Left kidney (tissue), 2 donors: ENCODE measurements around the gene SLC7A7. TPM values are rescaled to one million over a fixed set of nuclear protein-coding genes. Genes with fewer than 3 reads are reported as not detected.
"Not testable (repeated sequence)": the region's sequence is repeated elsewhere in the genome, so short reads cannot be mapped to it uniquely, and the experiment has no call there.

Experiments
- DNase-seq: peaks from one replicate; pipeline ENCODE4 v3.0.0-alpha.2; 2013
- polyA plus RNA-seq: library from polyadenylated mRNA; unstranded; fragments of 120-200 nt; gene quantifications from one replicate; pipeline ENCODE4 v1.2.1, GENCODE V29; 2013; ENCODE audit not compliant: insufficient read length

SLC7A7 gene
- polyA plus RNA-seq, 1 donor, result 112 TPM

- DNase-seq, result not testable (repeated sequence)
Observed at GRCh38 chr14:22757972-22758650, 57.1 kb downstream of the SLC7A7 start.

- no peak for DNase-seq
Observed at GRCh38 chr14:22753586-22753985, 61.6 kb downstream of the SLC7A7 start.

- DNase-seq, result no peak
Observed at GRCh38 chr14:22752422-22752821, 62.8 kb downstream of the SLC7A7 start.

- DNase-seq, result no peak
Observed at GRCh38 chr14:22748631-22749068, 66.6 kb downstream of the SLC7A7 start.

- no peak for DNase-seq
Observed at GRCh38 chr14:22748206-22748605, 67.0 kb downstream of the SLC7A7 start.

GRCh38 chr14:22747769-22748168 is 67.5 kb downstream of the SLC7A7 start:
- DNase-seq, result no peak

- DNase-seq, result no peak
Observed at GRCh38 chr14:22740020-22740419, 75.2 kb downstream of the SLC7A7 start.

GRCh38 chr14:22739423-22739822 is 75.8 kb downstream of the SLC7A7 start:
- DNase-seq, result no peak

GRCh38 chr14:22737052-22737451 is 78.2 kb downstream of the SLC7A7 start:
- DNase-seq, result no peak

- DNase-seq, result not testable (repeated sequence)
Observed at GRCh38 chr14:22736384-22736783, 78.9 kb downstream of the SLC7A7 start.

- DNase-seq, result no peak
Observed at GRCh38 chr14:22735096-22735495, 80.1 kb downstream of the SLC7A7 start.

- no peak for DNase-seq
Observed at GRCh38 chr14:22733829-22734228, 81.4 kb downstream of the SLC7A7 start.

- DNase-seq, result not testable (repeated sequence)
Observed at GRCh38 chr14:22732062-22732461, 83.2 kb downstream of the SLC7A7 start.

- no peak for DNase-seq
Observed at GRCh38 chr14:22726012-22726411, 89.2 kb downstream of the SLC7A7 start.

GRCh38 chr14:22725374-22725773 is 89.9 kb downstream of the SLC7A7 start:
- DNase-seq, result not testable (repeated sequence)

GRCh38 chr14:22724847-22725246 is 90.4 kb downstream of the SLC7A7 start:
- DNase-seq, result not testable (repeated sequence)

- no peak for DNase-seq
Observed at GRCh38 chr14:22723815-22724214, 91.4 kb downstream of the SLC7A7 start.

Other genes with a start within 250 kb of the SLC7A7 start
- gene DAD1, start 226.2 kb downstream of the SLC7A7 start, polyA plus RNA-seq, result 232 TPM
- 34.3 TPM for gene ABHD4, start 217.1 kb downstream of the SLC7A7 start, polyA plus RNA-seq
- 0.32 TPM for gene OR6J1, start 171.1 kb downstream of the SLC7A7 start, polyA plus RNA-seq
- 153 TPM for gene OXA1L, start 48.7 kb downstream of the SLC7A7 start, polyA plus RNA-seq
- 81.9 TPM for gene MRPL52, start 14.5 kb upstream of the SLC7A7 start, polyA plus RNA-seq
- gene MMP14, start 21.1 kb upstream of the SLC7A7 start, polyA plus RNA-seq, result 125 TPM
- 74.8 TPM for gene LRP10, start 56.3 kb upstream of the SLC7A7 start, polyA plus RNA-seq
- 1.9 TPM for gene REM2, start 67.8 kb upstream of the SLC7A7 start, polyA plus RNA-seq
- gene RBM23, start 103.7 kb upstream of the SLC7A7 start, polyA plus RNA-seq, result 132 TPM
- 185 TPM for gene PRMT5, start 113.9 kb upstream of the SLC7A7 start, polyA plus RNA-seq
- 77.6 TPM for gene HAUS4, start 141.7 kb upstream of the SLC7A7 start, polyA plus RNA-seq
- 97.2 TPM for gene AJUBA, start 167.1 kb upstream of the SLC7A7 start, polyA plus RNA-seq
- gene C14orf93, start 194.7 kb upstream of the SLC7A7 start, polyA plus RNA-seq, result 22.2 TPM
- gene PSMB5, start 219.5 kb upstream of the SLC7A7 start, polyA plus RNA-seq, result 206 TPM
- gene PSMB11, start 226.8 kb upstream of the SLC7A7 start, polyA plus RNA-seq, result not detected
- gene CDH24, start 242.1 kb upstream of the SLC7A7 start, polyA plus RNA-seq, result 28.7 TPM